Fibroblast of peridontal ligament (primary cell): Measurements from ENCODE around the gene SHLD1.
"Not testable (repeated sequence)": the region's sequence is repeated elsewhere in the genome, so short reads cannot be mapped to it uniquely, and the experiment has no call there.

Source experiments
- DNase-seq: peaks from one replicate; pipeline ENCODE4 v3.0.0-alpha.2; 2010; ENCODE audit errors: extremely low read depth

SHLD1 gene

DNA sequence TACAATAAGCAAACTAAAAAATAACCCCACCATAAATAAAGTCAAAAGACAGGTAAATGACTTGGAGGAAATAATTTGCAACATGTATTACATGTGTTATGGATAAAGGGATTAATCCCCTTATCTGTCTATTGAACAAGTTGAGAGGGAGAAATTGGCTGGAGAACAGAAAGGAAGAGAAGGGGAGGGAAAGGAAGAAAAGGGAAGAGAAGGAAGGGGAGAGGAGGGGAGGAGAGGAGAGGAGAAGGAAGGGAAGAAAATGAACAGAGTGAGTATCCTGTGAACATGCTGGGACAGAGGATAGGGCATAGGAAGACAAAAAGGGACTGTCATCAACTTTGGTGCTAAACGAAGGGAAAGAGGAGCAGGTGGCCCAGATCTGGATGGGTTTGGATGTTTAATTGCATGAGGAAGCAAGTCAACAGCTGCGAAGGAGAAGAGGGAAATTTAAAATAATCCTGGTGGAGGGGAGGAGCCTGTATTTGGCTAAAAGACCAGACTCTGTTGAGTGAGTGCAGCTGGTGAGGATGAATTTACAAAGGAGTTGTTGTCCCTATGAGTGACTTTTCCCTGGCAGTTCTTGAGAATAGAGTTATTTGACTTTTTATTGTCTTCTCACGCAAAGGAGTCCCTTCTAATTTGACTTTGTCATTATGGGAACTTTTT, 14.2 kb upstream of the SHLD1 start:
- no peak for DNase-seq

DNA sequence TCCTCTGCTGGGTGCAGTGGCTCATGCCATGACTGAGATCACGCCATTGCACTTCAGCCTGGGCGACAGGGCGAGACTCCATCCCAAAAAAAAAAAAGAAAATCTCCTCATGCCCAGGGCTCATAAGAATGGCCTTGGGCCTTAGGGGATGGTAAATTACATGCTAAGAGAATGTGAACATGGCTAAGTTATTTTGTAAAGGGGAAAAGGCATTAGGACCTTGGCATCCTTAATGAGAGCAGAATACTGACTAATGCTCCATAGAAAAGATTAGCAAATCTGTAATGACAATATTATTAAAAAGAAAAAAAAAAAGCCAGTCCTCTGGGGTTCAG, 12.6 kb upstream of the SHLD1 start:
- DNase-seq, result no peak

- DNase-seq, result no peak
Measured at GRCh38 chr20:5737966-5738365, 12.2 kb upstream of the SHLD1 start.

DNA sequence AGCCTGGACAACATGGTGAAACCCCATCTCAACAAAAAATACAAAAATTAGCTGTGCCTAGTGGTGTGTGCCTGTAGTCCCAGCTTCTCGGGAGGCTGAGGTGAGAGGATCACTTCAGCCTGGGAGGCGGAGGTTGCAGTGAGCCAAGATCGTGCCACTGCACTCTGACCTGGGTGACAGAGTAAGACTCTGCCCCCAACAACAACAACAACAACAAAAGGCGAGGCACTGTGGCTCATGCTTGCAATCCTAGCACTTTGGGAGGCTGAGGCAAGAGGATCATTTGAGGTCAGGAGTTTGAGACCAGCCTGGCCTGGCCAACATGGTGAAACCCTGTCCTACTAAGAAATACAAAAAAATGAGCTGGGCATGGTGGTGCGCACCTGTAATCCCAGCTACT, 9.6 kb upstream of the SHLD1 start:
- not testable (repeated sequence) for DNase-seq

- peak; percentile 64 for DNase-seq
Measured at GRCh38 chr20:5741089-5741488, 9.1 kb upstream of the SHLD1 start.

DNA sequence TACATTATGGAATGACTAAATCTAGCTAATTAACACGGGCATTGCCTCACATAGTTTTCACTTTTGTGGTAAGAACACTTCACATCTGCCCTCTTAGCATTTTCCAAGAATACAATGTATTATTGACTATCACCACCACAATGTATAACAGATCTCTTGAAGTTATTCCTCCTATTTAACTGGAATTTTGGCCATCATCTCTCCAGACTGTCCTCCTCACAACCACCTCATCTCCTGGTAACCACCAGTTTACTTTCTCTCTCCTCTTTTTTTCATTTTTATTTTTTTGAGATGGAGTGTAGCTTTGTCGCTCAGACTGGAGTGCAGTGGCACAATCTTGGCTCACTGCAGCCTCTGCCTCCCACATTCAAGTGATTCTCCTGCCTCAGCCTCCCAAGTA, 8.2 kb upstream of the SHLD1 start:
- DNase-seq, result no peak

DNA sequence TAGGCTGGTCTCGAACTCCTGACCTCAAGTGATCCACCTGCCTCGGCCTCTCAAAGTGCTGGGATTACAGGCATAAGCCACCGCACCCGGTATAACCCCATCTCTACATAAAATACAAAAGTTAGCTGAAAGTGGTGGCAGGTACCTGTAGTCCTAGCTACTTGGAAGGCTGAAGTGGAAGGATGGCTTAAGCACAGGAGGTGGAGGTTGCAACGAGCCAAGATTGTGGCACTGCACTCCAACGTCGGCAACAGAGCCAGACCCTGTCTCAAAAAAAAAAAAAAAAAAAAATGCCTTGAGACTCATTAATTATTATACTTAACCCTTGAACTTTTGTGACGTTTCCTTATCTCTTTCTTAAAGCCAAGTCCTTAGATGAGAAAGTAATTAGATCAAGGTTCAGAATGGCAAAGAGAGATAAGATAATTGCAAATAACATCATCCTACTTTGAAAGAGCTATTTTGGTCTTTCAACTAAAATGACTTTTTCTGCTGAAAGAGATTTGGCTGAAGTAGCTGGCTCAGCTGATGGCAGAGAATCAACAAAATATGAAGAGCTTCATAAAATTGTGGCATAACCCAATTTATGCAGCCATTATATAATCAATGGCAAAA, 4.7 kb upstream of the SHLD1 start:
- no peak for DNase-seq

DNA sequence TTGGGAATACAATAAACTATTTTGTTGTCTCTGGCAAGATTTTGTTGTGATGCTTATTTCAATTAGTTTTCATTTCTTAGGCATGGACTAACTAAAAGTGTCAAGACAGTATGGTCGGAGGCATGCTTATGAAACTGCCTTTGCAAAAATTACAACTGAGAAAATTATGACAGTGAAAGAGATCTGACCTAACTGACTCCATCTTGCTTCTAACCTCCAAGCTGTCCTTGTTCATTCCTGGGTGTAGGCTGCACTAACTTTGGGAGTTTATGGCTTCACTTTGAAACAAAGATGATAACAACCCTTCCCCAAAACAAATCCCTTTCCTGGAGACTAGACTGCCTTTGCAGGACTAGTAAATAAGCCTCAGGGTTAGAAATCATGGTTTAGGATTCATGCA, 4.1 kb upstream of the SHLD1 start:
- DNase-seq, result no peak

GRCh38 chr20:5748246-5748645, 2.0 kb upstream of the SHLD1 start:
- no peak for DNase-seq

DNA sequence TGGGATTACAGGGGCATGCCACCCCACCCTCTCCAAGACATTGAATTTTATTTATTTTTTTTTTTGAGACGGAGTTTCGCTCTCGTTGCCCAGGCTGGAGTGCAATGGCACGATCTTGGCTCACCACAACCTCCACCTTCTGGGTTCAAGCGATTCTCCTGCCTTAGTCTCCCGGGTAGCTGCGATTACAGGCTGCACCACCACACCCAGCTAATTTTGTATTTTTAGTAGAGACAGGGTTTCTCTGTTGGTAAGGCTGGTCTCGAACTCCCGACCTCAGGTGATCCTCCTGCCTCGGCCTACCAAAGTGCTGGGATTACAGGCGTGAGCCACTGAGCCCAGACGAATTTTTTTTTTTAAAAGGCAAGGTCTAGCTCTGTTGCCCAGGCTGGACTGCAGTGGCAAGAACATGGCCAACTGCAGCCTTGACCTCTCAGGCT, 669 bp upstream of the SHLD1 start:
- not testable (repeated sequence) for DNase-seq

- no peak for DNase-seq
Measured at GRCh38 chr20:5751856-5752255, 1.7 kb downstream of the SHLD1 start.

DNA sequence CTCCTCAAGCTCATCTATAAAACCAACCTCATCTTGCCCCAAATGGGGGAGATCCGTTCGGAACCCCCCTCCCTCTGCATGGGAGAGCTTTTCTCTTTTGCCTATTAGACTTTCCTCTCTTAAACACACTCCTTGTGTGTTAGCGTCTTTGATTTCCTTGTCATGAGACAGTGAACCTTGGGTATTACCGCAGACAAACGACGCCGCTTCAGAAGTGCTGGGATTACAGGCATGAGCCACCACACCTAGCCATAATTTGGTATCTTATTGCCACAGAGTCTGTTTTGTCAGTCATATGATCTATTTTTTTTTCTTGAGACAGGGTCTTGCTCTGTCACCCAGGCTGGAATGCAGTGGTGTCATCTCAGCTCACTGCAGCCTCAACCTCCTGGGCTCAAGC, 3.6 kb downstream of the SHLD1 start:
- no peak for DNase-seq

- DNase-seq, result no peak
Measured at GRCh38 chr20:5757949-5758348, 7.7 kb downstream of the SHLD1 start.

GRCh38 chr20:5766085-5766764, 16.0 kb downstream of the SHLD1 start:
- DNase-seq, result no peak

- DNase-seq, result no peak
Measured at GRCh38 chr20:5767493-5768098, 17.4 kb downstream of the SHLD1 start.

DNA sequence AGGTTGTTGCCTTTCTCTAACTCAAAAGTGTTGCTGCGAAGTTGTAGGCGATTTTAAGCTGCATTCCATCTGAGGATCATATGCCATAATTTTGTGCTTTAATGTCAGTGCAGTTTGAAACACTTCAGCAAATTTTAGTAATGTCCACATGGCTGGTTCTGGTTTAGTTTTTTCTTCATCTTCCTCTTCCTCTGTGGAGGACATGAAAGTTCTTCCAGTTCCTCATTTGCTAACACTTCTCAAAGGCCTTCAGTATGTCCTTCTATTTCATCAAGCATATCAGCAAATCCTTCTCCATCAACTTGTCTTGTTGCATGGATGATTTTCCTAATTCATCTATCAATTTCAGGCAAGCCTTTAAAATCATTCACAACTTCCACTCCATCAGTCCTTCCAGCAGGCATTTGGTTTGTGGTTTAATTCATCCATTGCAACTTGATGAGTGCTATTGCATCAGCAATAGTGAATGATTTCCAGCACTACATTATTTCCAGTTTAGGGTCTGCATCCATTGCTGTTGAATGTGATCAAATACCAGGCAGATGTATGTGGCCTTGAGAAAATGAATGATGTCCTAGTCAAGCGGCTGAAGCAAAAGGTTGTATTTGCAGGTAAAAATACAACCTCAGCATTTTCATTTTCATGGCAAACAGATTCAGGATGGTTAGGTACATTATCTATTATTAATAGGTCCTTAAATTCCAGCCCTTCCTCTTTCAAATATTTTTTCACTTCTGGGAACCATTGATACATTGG, 20.2 kb downstream of the SHLD1 start:
- peak; percentile 57 for DNase-seq

- DNase-seq, result peak; percentile 3
Measured at GRCh38 chr20:5770987-5771318, 20.8 kb downstream of the SHLD1 start.

GRCh38 chr20:5772704-5773103, 22.5 kb downstream of the SHLD1 start:
- no peak for DNase-seq

GRCh38 chr20:5773589-5773988, 23.4 kb downstream of the SHLD1 start:
- no peak for DNase-seq

- DNase-seq, result no peak
Measured at GRCh38 chr20:5776077-5776476, 25.9 kb downstream of the SHLD1 start.

DNA sequence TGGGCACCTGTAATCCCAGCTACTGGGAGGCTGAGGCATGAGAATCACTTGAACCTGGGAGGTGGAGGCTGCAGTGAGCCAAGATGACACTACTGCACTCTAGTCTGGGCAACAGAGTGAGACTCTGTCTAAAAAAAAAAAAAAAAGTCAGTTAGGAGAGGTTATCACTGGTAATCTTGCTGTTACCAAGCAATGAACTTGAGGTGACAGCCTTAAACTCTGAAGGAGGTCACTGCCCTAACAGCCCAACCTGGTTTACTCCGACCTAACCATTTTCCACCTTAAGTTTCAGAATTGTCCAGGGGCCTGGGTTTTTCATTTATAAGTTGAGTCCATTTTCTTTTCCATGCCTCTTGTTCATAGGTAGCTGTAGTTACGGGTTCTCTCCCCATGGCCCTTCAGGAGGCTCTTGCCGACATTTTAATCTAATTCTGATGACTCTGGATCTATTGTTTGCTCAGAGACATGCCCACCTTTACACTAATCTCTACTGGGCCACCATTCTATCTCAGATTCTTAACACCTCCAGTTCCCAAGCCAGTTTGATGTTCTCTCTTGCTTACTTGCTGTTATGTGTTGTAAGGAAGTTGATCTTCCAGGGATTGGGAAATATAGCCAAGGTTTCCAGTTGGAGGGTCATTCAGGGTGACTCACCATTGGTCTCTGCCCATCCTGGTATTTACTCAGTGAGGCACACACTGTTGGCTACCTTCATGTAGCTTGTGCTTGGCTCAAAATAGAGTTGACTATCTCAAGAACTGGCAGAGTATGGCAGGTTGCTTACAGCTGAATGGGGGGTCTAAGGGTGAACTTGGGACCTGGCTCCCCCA, 29.1 kb downstream of the SHLD1 start:
- peak; percentile 65 for DNase-seq

DNA sequence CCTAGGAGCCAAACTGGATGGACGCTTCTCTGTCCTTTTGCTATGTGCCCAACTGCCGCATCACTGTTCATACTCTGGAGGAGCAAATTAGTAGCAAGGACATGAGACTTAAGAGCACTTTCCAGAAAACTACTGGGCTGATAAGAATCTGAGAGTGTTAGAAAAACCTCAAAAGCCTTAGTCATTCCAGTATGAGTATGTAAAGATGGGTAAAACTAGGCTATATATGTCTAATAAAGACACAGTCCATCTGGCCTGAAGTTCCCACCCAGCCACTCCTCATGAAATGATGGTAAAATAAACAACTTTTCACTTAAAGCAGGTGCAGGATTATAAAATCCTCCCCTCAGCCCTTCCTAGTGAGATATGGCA, 30.6 kb downstream of the SHLD1 start:
- DNase-seq, result no peak
